SK-N-SH (cell line): ENCODE results near the gene POLA1.

Experiments
- EP300 ChIP-seq, 2 experiments: IDR thresholded peaks; 2 replicates each; pipeline versions ENCODE4 v1.4.0 to v1.6.1; 2012; ENCODE audit warnings: borderline replicate concordance in 1 of 2, low read depth in 1 of 2, low read length in 1 of 2
- EZH2phosphoT487 ChIP-seq: fragments of 200-600 bp; sonication (generic); IDR thresholded peaks from 2 replicates; pipeline ENCODE4 v1.6.1; 2017; ENCODE audit warnings: low read depth, mixed run types, mild to moderate bottlenecking, antibody characterized with exemption, moderate library complexity, borderline replicate concordance
- IRF3 ChIP-seq: fragments of 150-350 bp; IDR thresholded peaks from 2 replicates; pipeline ENCODE4 v1.6.1; 2016; ENCODE audit warnings: mild to moderate bottlenecking, low read depth, low read length
- MEF2A ChIP-seq: IDR thresholded peaks from 2 replicates; pipeline ENCODE4 v1.4.0; 2012; ENCODE audit warnings: low read depth, borderline replicate concordance
- POLR2AphosphoS5 ChIP-seq: IDR thresholded peaks from 2 replicates; pipeline ENCODE4 v1.6.1; 2012; ENCODE audit warnings: low read depth, low read length
- RAD21 ChIP-seq: IDR thresholded peaks from 2 replicates; pipeline ENCODE4 v1.6.1; 2012; ENCODE audit warnings: mild to moderate bottlenecking, low read length
- SIN3A ChIP-seq: IDR thresholded peaks from 2 replicates; pipeline ENCODE4 v1.6.1; 2012; ENCODE audit warnings: low read depth, mild to moderate bottlenecking, low read length, moderate library complexity, borderline replicate concordance
- SMC3 ChIP-seq: IDR thresholded peaks from 2 replicates; pipeline ENCODE4 v1.6.1; 2012; ENCODE audit warnings: low read depth, low read length, improper control_type of control experiment
- USF2 ChIP-seq: fragments of 150-350 bp; IDR thresholded peaks from 2 replicates; pipeline ENCODE4 v1.6.1; 2017; ENCODE audit warnings: antibody characterized with exemption, low read length, low read depth, borderline replicate concordance
- TF ChIP-seq, protein P1 (sequence below): fragments of 200-600 bp; sonication (generic); IDR thresholded peaks from 2 replicates; pipeline ENCODE4 v1.6.1; 2017; ENCODE audit warnings: antibody characterized with exemption, mild to moderate bottlenecking, moderate library complexity
- TF ChIP-seq, protein P2 (sequence below): IDR thresholded peaks from 2 replicates; pipeline ENCODE4 v1.6.1; 2012; ENCODE audit warnings: mild to moderate bottlenecking, low read depth, low read length, moderate library complexity

- TF ChIP-seq IRF3 (no peak), EZH2phosphoT487 (no peak), POLR2AphosphoS5 (no peak), EP300 (IDR thresholded peaks at IDR 0.05; ENCODE audit: borderline replicate concordance in 1 of 2, low read depth in 1 of 2, low read length in 1 of 2) (no peak), SIN3A (no peak), USF2 (no peak), MEF2A (no peak), SMC3 (no peak), RAD21 (no peak)
- TF ChIP-seq, protein P1, sequence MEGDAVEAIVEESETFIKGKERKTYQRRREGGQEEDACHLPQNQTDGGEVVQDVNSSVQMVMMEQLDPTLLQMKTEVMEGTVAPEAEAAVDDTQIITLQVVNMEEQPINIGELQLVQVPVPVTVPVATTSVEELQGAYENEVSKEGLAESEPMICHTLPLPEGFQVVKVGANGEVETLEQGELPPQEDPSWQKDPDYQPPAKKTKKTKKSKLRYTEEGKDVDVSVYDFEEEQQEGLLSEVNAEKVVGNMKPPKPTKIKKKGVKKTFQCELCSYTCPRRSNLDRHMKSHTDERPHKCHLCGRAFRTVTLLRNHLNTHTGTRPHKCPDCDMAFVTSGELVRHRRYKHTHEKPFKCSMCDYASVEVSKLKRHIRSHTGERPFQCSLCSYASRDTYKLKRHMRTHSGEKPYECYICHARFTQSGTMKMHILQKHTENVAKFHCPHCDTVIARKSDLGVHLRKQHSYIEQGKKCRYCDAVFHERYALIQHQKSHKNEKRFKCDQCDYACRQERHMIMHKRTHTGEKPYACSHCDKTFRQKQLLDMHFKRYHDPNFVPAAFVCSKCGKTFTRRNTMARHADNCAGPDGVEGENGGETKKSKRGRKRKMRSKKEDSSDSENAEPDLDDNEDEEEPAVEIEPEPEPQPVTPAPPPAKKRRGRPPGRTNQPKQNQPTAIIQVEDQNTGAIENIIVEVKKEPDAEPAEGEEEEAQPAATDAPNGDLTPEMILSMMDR: no peak
- TF ChIP-seq, protein P2, sequence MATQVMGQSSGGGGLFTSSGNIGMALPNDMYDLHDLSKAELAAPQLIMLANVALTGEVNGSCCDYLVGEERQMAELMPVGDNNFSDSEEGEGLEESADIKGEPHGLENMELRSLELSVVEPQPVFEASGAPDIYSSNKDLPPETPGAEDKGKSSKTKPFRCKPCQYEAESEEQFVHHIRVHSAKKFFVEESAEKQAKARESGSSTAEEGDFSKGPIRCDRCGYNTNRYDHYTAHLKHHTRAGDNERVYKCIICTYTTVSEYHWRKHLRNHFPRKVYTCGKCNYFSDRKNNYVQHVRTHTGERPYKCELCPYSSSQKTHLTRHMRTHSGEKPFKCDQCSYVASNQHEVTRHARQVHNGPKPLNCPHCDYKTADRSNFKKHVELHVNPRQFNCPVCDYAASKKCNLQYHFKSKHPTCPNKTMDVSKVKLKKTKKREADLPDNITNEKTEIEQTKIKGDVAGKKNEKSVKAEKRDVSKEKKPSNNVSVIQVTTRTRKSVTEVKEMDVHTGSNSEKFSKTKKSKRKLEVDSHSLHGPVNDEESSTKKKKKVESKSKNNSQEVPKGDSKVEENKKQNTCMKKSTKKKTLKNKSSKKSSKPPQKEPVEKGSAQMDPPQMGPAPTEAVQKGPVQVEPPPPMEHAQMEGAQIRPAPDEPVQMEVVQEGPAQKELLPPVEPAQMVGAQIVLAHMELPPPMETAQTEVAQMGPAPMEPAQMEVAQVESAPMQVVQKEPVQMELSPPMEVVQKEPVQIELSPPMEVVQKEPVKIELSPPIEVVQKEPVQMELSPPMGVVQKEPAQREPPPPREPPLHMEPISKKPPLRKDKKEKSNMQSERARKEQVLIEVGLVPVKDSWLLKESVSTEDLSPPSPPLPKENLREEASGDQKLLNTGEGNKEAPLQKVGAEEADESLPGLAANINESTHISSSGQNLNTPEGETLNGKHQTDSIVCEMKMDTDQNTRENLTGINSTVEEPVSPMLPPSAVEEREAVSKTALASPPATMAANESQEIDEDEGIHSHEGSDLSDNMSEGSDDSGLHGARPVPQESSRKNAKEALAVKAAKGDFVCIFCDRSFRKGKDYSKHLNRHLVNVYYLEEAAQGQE: no peak
Observed at GRCh38 chrX:24918715-24919114, 225.0 kb downstream of the POLA1 start.
